Right lobe of liver (tissue), 6 donors: ENCODE measurements around the gene NQO1. TPM values are rescaled to one million over a fixed set of nuclear protein-coding genes. Genes with fewer than 3 reads are reported as not detected.

Experiments
- ATAC-seq, 4 donors: fragments of 200-7000 bp; cut with Tn5 transposase; one replicate each; pipeline ENCODE4 v1.9.1; 2020; ENCODE audit warnings: mild to moderate bottlenecking in 4 of 4, moderate library complexity in 4 of 4
- DNase-seq, 3 donors: peaks; one replicate each; pipeline ENCODE4 v3.0.0-alpha.2; 2020
- H3K27ac ChIP-seq, 3 donors: fragments of 200-600 bp; one replicate each; pipeline ENCODE4 v1.8.0; 2022
- H3K27me3 ChIP-seq, 2 donors: fragments of 200-600 bp; one replicate each; pipeline ENCODE4 v1.8.0; 2022
- H3K36me3 ChIP-seq, 4 donors: fragments of 200-600 bp; sonication (generic) in 1 of 4; one replicate each; pipeline versions ENCODE4 v1.5.1 to v1.8.0; 2017 to 2022; ENCODE audit warnings: control low read depth in 1 of 4
- H3K4me1 ChIP-seq, 4 donors: fragments of 200-600 bp; sonication (generic) in 1 of 4; one replicate each; pipeline versions ENCODE4 v1.5.1 to v1.8.0; 2017 to 2022; ENCODE audit warnings: control low read depth in 1 of 4
- H3K4me3 ChIP-seq, 3 donors: fragments of 200-600 bp; one replicate each; pipeline ENCODE4 v1.8.0; 2022
- H3K9me3 ChIP-seq, 4 donors: fragments of 200-600 bp; sonication (generic) in 1 of 4; one replicate each; pipeline versions ENCODE4 v1.5.1 to v1.8.0; 2017 to 2022; ENCODE audit warnings: control low read depth in 1 of 4
- CTCF ChIP-seq, 4 donors: fragments of 200-600 bp in 3 of 4; fragments of 450-650 bp in 1 of 4; IDR thresholded peaks; one replicate each; pipeline versions ENCODE4 v1.5.1 to v1.8.0; 2016 to 2022; ENCODE audit warnings: antibody characterized with exemption in 4 of 4, mild to moderate bottlenecking in 2 of 4
- POLR2A ChIP-seq: fragments of 450-650 bp; IDR thresholded peaks from one replicate; pipeline ENCODE4 v1.6.1; 2017; ENCODE audit warnings: antibody characterized with exemption, mild to moderate bottlenecking
- WGBS: methylation state at CpG from one replicate; pipeline ENCODE4 v1.1.6; 2018; ENCODE audit warnings: low coverage, low lambda C conversion rate; ENCODE audit not compliant: insufficient coverage; ENCODE audit errors: missing lambda C conversion rate; 5-methylcytosine and 5-hydroxymethylcytosine counted together
- intact Hi-C, 2 donors: fragments of 100-400 bp; cut with DNase I; formaldehyde crosslinking; loops; one replicate each; pipeline versions ENCODE4 v1.11.2 to v1.14.1; 2022
- total RNA-seq, 6 experiments: library from RNA; depleted of rRNA in 2 of 6; stranded (reverse); fragments of >200 nt in 2 of 6; fragmentation: NEBNext Ultra II Directional in 3 of 6; extraction: Animal tissue kit (Norgen Biotek cat#: 25700) in 3 of 6; gene quantifications; one replicate each; pipeline versions ENCODE4 v1.1.0 to v1.2.4, GENCODE V29; 2016 to 2023
- donor health status: DM: no; HTN: yes; CAD: no.
- donor health status: DM: no; HTN: no; CAD: no.
- donor health status: DM: no; HTN: no; CAD: no.
- donor health status: DM: no; HTN: yes; CAD: no.
- donor health status: DM: no; HTN: yes; CAD: no.

NQO1 gene
- total RNA-seq, 6 experiments from 2014 or later = 1.5 to 26.6 (median 8.5) TPM

GRCh38 chr16:69745959-69746358 lies 19.6 kb upstream of the NQO1 start:
- H3K27ac ChIP-seq = no peak overlapping the region

GRCh38 chr16:69745232-69745612 lies 18.9 kb upstream of the NQO1 start:
- WGBS = 94% methylated on average over 6 of the region's 11 CpGs
- Histone ChIP-seq H3K4me1 (peaks cover 0 to 7% (median 0%) of the 10 kb centered on the region in 4 donors), H3K4me3 (no peak overlapping the region), H3K9me3 (peaks cover 0 to 3% (median 0%) of the 10 kb centered on the region in 4 donors), H3K27ac (no peak overlapping the region), H3K27me3 (no peaks in the 10 kb centered on the region), H3K36me3 (peaks cover 9 to 83% (median 41%) of the 10 kb centered on the region in 4 donors)
- no peak for TF ChIP-seq CTCF (IDR thresholded peaks at IDR 0.05)
- TF ChIP-seq POLR2A = no peak
- intact Hi-C loops = no loop called here
- no peak for ATAC-seq
- DNase-seq = no peak

More at GRCh38 chr16:69745959-69746358, 19.6 kb upstream of the NQO1 start:
- intact Hi-C loops = no loop called here
- TF ChIP-seq CTCF (IDR thresholded peaks at IDR 0.05) = no peak
- TF ChIP-seq POLR2A = no peak
- Histone ChIP-seq H3K27me3 (no peaks in the 10 kb centered on the region), H3K9me3 (peaks cover 0 to 3% (median 0%) of the 10 kb centered on the region in 4 donors), H3K4me1 (peaks cover 0 to 7% (median 0%) of the 10 kb centered on the region in 4 donors), H3K36me3 (peaks cover 9 to 87% (median 46%) of the 10 kb centered on the region in 4 donors), H3K4me3 (no peak overlapping the region)
- WGBS = 83% methylated on average over 3 of the region's 10 CpGs
- DNase-seq (no peak), ATAC-seq (no peak)

- no peak for TF ChIP-seq CTCF (IDR thresholded peaks at IDR 0.05)
- TF ChIP-seq POLR2A = no peak
- 92% methylated on average over 31 of the region's 35 CpGs for WGBS
- no peak overlapping the region for H3K4me3 ChIP-seq
- H3K36me3 ChIP-seq = peaks cover 9 to 82% (median 40%) of the 10 kb centered on the region in 4 donors
- peaks cover 0 to 7% (median 0%) of the 10 kb centered on the region in 4 donors for H3K4me1 ChIP-seq
- intact Hi-C loops = no loop called here
- ATAC-seq (no peak), DNase-seq (no peak)
- peaks cover 0 to 3% (median 0%) of the 10 kb centered on the region in 4 donors for H3K9me3 ChIP-seq
- H3K27ac ChIP-seq = no peak overlapping the region
- H3K27me3 ChIP-seq = no peaks in the 10 kb centered on the region
Measured at GRCh38 chr16:69744363-69745231, 18.2 kb upstream of the NQO1 start.

GRCh38 chr16:69741951-69742904 lies 15.9 kb upstream of the NQO1 start:
- Histone ChIP-seq H3K27ac (no peak overlapping the region), H3K4me3 (no peak overlapping the region), H3K27me3 (no peaks in the 10 kb centered on the region), H3K9me3 (peaks cover 0 to 3% (median 0%) of the 10 kb centered on the region in 4 donors), H3K4me1 (peaks cover 0 to 7% (median 0%) of the 10 kb centered on the region in 4 donors), H3K36me3 (peaks cover 3 to 59% (median 23%) of the 10 kb centered on the region in 4 donors)
- peak; percentile 77 to 84 (median 81) for ATAC-seq
- peak; percentile 85 to 91 (median 87) for DNase-seq
- intact Hi-C loops = no loop called here
- TF ChIP-seq CTCF (IDR thresholded peaks at IDR 0.05) (no peak), POLR2A (no peak)
- WGBS = 50% methylated on average over 21 of the region's 41 CpGs
